Coronary artery (tissue), 2 donors: ENCODE results near the gene GARIN5B.

Experiments used
- DNase-seq: peaks from one replicate; pipeline ENCODE4 v3.0.0-alpha.2; 2017; ENCODE audit warnings: low spot score
- H3K27ac ChIP-seq, 2 donors: fragments of 200-600 bp; sonication (generic); one replicate each; pipeline ENCODE4 v1.5.1; 2016 to 2019
- H3K4me3 ChIP-seq: fragments of 200-600 bp; sonication (generic); 2 replicates; pipeline ENCODE4 v1.5.1; 2016; ENCODE audit warnings: mild to moderate bottlenecking, moderate library complexity
- TF ChIP-seq, protein P1 (sequence below): fragments of 200-600 bp; sonication (generic); IDR thresholded peaks from one replicate; pipeline ENCODE4 v1.5.1; 2019; ENCODE audit warnings: antibody characterized with exemption

GARIN5B gene

DNA sequence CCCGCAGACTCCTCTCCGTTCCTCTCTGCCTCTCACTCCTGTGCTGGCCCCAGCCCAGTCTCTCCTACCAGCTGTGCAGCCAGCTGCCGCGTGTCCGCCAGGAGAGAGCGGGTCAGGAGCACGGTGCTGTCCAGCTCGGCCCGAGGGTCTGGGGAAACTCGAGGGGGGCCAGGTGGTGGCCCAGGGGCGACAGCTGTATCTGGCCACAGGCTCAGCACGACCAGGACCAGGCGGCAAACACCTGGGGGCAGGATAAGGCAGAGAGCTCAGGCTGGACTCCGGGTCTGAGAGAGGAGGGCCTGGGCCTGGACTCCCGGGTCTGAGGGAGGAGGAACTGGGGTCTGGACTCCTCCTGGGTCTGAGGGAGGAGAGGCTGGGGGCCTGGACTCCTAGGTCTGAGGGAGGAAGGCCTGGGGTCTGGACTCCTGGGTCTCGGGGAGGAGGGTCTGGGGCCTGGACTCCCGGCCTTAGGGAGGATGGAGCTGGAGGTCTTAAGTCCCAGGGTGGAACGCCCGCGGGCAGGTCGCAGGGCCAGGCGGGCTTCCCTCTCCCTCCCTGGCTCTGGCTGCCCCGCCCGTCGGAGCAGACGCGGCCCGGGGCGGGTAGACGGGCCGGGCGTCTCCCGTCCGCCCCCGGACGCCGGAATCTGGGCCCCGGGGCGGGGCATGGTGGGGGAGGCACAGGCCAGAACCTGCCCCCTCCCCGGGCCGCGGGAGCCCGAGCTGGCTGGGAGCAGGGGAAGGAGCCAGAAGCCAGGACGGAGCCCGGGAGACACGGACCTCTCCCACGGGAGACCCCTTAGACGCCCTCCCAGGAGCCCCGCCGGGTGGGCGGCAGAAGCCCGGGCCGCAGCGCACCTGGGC, 5.9 kb upstream of the GARIN5B start:
- Histone ChIP-seq H3K4me3 (peak overlapping the region; percentile 61), H3K27ac (no peak overlapping the region)
- TF ChIP-seq, protein P1, sequence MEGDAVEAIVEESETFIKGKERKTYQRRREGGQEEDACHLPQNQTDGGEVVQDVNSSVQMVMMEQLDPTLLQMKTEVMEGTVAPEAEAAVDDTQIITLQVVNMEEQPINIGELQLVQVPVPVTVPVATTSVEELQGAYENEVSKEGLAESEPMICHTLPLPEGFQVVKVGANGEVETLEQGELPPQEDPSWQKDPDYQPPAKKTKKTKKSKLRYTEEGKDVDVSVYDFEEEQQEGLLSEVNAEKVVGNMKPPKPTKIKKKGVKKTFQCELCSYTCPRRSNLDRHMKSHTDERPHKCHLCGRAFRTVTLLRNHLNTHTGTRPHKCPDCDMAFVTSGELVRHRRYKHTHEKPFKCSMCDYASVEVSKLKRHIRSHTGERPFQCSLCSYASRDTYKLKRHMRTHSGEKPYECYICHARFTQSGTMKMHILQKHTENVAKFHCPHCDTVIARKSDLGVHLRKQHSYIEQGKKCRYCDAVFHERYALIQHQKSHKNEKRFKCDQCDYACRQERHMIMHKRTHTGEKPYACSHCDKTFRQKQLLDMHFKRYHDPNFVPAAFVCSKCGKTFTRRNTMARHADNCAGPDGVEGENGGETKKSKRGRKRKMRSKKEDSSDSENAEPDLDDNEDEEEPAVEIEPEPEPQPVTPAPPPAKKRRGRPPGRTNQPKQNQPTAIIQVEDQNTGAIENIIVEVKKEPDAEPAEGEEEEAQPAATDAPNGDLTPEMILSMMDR: no peak
- DNase-seq: no peak

GRCh38 chr19:55368106-55368505, 5.0 kb upstream of the GARIN5B start:
- no peak overlapping the region for H3K4me3 ChIP-seq
- no peak for DNase-seq
- TF ChIP-seq, protein P1: no peak
- H3K27ac ChIP-seq: no peak overlapping the region

GRCh38 chr19:55366790-55367189, 3.7 kb upstream of the GARIN5B start:
- TF ChIP-seq, protein P1: no peak
- Histone ChIP-seq H3K4me3 (no peak overlapping the region), H3K27ac (no peak overlapping the region)
- DNase-seq: no peak

DNA sequence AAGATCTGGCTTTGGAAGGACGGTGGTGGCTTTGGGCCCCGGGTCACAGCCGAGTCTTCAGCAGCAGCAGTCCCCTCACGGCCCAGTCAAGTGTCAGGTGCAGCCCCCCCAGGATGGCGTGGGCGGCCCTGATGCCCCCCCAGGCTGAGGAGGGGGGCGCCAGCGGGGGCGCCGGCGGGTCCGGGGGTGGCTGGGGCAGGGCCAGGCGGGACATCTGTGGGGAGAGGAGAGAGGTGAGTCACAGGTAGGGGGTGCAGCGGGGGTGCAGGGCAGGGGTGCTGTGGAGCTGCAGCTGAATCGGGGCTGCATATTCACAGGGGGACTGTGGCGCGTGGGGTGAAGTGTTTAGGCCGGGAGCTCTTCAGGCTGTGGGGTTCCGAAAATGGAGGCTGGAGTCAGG, 2.9 kb upstream of the GARIN5B start:
- H3K27ac ChIP-seq: no peak overlapping the region
- H3K4me3 ChIP-seq: no peak overlapping the region
- DNase-seq: no peak
- TF ChIP-seq, protein P1: no peak

DNA sequence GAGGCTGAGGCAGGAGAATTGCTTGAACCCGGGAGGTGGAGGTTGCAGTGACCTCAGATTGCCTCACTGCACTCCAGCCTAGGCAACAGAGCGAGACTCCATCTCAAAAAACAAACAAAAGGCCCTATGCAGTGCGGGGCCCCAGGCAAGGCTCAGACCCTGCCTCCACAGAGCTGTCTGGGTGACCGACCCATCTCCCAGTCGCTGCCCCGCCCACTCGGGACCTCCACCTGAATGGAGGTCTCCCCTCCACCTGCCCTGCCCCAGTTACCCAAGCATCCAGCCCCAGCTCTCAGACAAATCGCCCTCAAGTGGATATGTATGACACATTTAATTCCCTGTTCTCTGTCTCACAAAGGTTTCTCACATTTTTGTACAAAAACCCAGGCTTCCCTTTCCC, 2.2 kb upstream of the GARIN5B start:
- no peak overlapping the region for H3K4me3 ChIP-seq
- TF ChIP-seq, protein P1: no peak
- DNase-seq: no peak
- no peak overlapping the region for H3K27ac ChIP-seq

GRCh38 chr19:55362174-55362989, 678 bp downstream of the GARIN5B start:
- DNase-seq: no peak
- Histone ChIP-seq H3K4me3 (no peak overlapping the region), H3K27ac (no peak overlapping the region)
- TF ChIP-seq, protein P1: no peak
